NB4 (cell line): ENCODE data around the gene DTNBP1.
A peak's percentile ranks its signal among the peaks of the same experiment; 100 is the strongest.

ENCODE experiments used
- DNase-seq: peaks from one replicate; pipeline ENCODE4 v3.0.0; 2010; ENCODE audit warnings: low read depth
- H3K4me3 ChIP-seq: one replicate; pipeline ENCODE4 v1.5.1; 2011; ENCODE audit warnings: mild to moderate bottlenecking, low read depth, low read length, moderate library complexity
- MYC ChIP-seq: IDR thresholded peaks from 2 replicates; pipeline ENCODE4 v1.6.1; 2011; ENCODE audit warnings: low read depth, low read length
- POLR2A ChIP-seq: IDR thresholded peaks from 2 replicates; pipeline ENCODE4 v1.6.1; 2011; ENCODE audit warnings: mild to moderate bottlenecking; ENCODE audit not compliant: insufficient read length; ENCODE audit errors: extremely low read depth
- TF ChIP-seq, protein P1 (sequence below): IDR thresholded peaks from 2 replicates; pipeline ENCODE4 v1.6.1; 2011; ENCODE audit warnings: low read depth, low read length
- TF ChIP-seq, protein P2 (sequence below): IDR thresholded peaks from one replicate; pipeline ENCODE4 v1.5.1; 2012; ENCODE audit warnings: low read depth, low read length

DTNBP1 gene

GRCh38 chr6:15538106-15538505 lies 124.7 kb downstream of the DTNBP1 start:
- no peak for DNase-seq
- no peak for TF ChIP-seq MYC
- TF ChIP-seq, protein P1, sequence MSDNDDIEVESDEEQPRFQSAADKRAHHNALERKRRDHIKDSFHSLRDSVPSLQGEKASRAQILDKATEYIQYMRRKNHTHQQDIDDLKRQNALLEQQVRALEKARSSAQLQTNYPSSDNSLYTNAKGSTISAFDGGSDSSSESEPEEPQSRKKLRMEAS: no peak
- TF ChIP-seq, protein P2, sequence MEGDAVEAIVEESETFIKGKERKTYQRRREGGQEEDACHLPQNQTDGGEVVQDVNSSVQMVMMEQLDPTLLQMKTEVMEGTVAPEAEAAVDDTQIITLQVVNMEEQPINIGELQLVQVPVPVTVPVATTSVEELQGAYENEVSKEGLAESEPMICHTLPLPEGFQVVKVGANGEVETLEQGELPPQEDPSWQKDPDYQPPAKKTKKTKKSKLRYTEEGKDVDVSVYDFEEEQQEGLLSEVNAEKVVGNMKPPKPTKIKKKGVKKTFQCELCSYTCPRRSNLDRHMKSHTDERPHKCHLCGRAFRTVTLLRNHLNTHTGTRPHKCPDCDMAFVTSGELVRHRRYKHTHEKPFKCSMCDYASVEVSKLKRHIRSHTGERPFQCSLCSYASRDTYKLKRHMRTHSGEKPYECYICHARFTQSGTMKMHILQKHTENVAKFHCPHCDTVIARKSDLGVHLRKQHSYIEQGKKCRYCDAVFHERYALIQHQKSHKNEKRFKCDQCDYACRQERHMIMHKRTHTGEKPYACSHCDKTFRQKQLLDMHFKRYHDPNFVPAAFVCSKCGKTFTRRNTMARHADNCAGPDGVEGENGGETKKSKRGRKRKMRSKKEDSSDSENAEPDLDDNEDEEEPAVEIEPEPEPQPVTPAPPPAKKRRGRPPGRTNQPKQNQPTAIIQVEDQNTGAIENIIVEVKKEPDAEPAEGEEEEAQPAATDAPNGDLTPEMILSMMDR: no peak
- no peak overlapping the region for H3K4me3 ChIP-seq

DNA sequence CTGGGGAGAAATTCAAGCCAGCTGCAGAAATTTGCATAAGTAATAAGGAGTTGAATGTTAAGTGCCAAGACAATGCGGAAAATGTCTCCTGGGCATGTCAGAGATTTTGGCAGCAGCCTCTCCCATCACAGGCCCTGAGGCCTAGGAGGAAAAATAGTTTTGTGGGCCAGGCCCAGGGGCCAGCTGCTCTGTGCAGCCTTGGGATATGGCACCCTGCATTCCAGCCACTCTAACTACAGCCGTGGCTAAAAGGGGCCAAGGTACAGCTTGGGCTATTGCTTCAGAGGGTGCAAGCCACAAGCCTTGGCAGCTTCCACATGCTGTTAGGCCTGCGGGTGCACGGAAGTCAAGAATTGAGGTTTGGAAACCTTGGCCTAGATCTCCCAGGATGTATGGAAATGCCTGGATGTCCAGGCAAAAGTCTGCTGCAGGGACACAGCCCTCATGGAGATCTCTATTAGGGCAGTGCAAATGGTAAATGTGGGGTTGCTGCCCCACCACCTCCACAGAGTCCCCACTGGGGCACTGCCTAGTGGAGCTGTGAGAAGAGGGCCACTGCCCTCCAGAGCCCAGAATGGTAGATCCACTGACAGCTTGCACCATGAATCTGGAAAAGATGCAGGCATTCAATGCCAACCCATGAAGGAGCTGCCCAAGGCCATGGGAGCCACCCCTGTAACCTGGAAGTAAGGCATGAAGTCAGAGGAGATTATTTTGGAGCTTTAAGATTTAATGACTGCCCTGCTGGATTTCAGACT lies 126.5 kb downstream of the DTNBP1 start:
- TF ChIP-seq MYC (no peak), POLR2A (no peak)
- TF ChIP-seq, protein P2: no peak
- TF ChIP-seq, protein P1: no peak
- DNase-seq: no peak
- no peak overlapping the region for H3K4me3 ChIP-seq

DNA sequence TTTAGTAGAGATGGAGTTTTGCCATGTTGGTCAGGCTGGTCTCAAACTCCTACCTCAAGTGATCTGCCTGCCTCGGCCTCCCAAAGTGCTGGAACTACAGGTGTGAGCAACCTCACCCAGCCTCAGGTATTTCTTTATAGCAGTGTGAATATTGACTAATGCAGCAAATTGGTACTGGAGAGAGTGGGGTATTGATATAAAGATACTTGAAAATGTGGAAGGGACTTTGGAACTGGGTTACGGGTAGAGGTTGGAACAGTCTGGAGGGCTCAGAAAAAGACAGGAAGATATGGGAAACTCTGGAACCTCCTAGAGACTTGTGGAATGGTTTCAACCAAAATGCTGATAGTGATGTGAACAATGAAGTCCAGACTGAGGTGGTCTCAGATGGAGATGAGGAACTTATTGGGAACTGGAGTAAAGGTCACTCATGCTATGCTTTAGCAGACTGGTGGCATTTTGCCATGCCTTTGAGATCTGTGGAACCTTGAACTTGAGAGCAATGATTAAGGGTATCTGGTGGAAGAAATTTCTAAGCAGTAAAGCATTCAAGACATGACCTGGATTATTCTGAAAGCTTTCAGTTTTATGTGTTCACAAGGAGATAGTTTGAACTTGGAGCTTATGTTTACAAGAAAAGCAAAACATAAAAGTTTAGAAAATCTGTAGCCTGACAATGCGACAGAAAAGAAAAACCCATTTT lies 127.2 kb downstream of the DTNBP1 start:
- DNase-seq: no peak
- H3K4me3 ChIP-seq: no peak overlapping the region
- no peak for TF ChIP-seq MYC
- TF ChIP-seq, protein P1: no peak
- TF ChIP-seq, protein P2: no peak
- no peak for TF ChIP-seq POLR2A

GRCh38 chr6:15534974-15535373 lies 127.9 kb downstream of the DTNBP1 start:
- DNase-seq: peak; percentile 86

DNA sequence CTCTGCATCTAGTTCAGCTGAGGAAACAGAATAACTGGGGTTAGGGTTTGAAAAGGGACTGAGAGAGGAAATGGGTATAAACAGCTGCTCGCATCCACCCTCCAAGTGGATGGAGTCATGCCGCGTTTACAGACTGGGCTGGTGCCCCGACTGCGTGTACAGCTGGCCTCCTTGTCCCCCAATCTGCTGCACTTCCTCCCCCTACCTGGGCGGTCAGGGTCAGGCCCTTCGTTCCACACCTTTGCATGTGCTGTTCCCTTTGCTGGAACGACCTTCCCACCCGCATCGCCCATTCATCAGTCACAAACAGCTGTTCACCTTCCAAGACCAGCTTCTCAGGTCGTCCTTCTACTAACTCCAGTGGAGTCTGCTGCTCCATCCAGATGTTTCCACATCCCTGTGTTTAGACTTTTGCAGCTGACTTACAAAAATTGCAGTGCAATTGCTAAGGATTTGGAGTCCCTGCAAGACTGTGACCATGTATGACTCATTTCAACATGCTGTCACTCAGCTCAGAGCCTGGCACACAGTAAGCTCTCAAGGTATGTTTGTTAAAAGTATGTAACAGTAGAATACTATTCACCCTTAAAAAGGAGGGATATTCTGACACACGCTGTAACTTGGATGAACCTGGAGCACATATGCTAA lies 129.3 kb downstream of the DTNBP1 start:
- TF ChIP-seq, protein P2: no peak
- TF ChIP-seq, protein P1: no peak
- TF ChIP-seq POLR2A (no peak), MYC (no peak)
- no peak overlapping the region for H3K4me3 ChIP-seq
- DNase-seq: no peak

More at GRCh38 chr6:15534974-15535373, 127.9 kb downstream of the DTNBP1 start:
- TF ChIP-seq, protein P1: peak; percentile 74
- TF ChIP-seq, protein P2: no peak
- peak; percentile 62 for TF ChIP-seq MYC
- no peak overlapping the region for H3K4me3 ChIP-seq
